ENCODE measurements around the gene WDFY2. TPM values are rescaled to one million over a fixed set of nuclear protein-coding genes. Genes with fewer than 3 reads are reported as not detected.
A peak's percentile ranks its signal among the peaks of the same experiment; 100 is the strongest.

WDFY2 gene
- total RNA-seq, 1 experiment from 2014 or later: 5.6 TPM

GRCh38 chr13:51746802-51747201, 162.5 kb downstream of the WDFY2 start:
- no peaks in the 10 kb centered on the region; the same call in 1 of the 2 replicates for H3K36me3 ChIP-seq (replicated peaks; ENCODE audit: control insufficient read depth, insufficient read depth, low read length)
- no peaks in the 10 kb centered on the region for H3K27me3 ChIP-seq (ENCODE audit: control insufficient read depth, insufficient read depth, low read length)
- no peak for DNase-seq
- no peak overlapping the region for H3K4me3 ChIP-seq (ENCODE audit: insufficient read depth, low read depth, low read length)

DNA sequence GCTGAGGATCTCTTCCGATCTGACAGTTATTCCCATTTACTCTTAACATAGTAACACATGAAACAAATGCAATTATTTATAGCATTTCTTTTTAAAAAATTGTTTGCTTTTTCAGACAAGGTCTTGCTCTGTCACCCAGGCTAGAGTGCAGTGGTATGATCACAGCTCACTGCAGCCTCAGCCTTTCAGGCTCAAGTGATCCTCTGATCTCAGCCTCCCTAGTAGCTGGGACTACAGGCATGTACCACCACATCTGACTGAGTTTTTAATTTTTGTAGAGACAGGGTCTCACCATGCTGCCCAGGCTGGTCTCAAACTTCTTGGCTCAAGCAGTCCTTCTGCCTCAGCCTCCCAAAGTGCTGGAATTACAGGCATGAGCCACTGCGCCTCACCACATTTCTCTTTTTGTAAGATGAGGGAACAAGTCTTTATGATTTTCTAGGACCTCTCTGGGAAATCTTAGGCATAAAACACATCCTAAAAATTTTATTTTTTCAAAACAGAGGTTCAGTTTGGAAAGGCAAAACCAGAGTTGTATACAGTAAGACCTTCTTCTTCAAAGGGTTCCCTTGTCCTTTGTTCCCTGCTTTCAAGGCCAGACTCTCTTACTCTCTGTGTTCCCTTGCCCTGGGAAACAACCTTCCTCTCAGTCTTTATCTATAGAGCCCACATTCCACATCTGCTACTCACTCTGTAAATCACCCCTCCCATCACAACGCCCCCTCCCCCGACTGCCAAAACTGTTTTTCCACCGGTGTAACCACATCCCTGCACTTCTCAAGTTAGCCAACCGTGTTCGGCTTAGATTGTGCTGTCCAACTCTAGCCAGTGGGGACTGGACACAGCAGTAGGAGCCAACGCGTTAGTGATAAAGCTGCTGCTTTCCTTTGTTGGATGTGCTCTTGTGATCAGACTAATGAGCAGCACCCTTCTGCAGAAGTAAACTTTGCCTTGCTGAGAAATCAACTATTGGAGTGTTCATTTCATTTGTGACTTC, 163.5 kb downstream of the WDFY2 start:
- Histone ChIP-seq H3K4me3 (ENCODE audit: insufficient read depth, low read depth, low read length) (no peak overlapping the region), H3K27me3 (ENCODE audit: control insufficient read depth, insufficient read depth, low read length) (no peaks in the 10 kb centered on the region), H3K36me3 (replicated peaks; ENCODE audit: control insufficient read depth, insufficient read depth, low read length) (no peaks in the 10 kb centered on the region; the same call in 1 of the 2 replicates)
- DNase-seq: no peak

GRCh38 chr13:51756651-51757050, 172.4 kb downstream of the WDFY2 start:
- no peak for DNase-seq
- Histone ChIP-seq H3K36me3 (replicated peaks; ENCODE audit: control insufficient read depth, insufficient read depth, low read length) (peaks cover 4% of the 10 kb centered on the region), H3K4me3 (ENCODE audit: insufficient read depth, low read depth, low read length) (no peak overlapping the region), H3K27me3 (ENCODE audit: control insufficient read depth, insufficient read depth, low read length) (no peaks in the 10 kb centered on the region)

- H3K36me3 ChIP-seq (replicated peaks; ENCODE audit: control insufficient read depth, insufficient read depth, low read length): peaks cover 4% of the 10 kb centered on the region
- H3K4me3 ChIP-seq (ENCODE audit: insufficient read depth, low read depth, low read length): no peak overlapping the region
- no peak for DNase-seq
- no peaks in the 10 kb centered on the region for H3K27me3 ChIP-seq (ENCODE audit: control insufficient read depth, insufficient read depth, low read length)
Measured at GRCh38 chr13:51758691-51759090, 174.4 kb downstream of the WDFY2 start.

- DNase-seq: no peak
- peaks cover 4% of the 10 kb centered on the region for H3K36me3 ChIP-seq (replicated peaks; ENCODE audit: control insufficient read depth, insufficient read depth, low read length)
- no peak overlapping the region for H3K4me3 ChIP-seq (ENCODE audit: insufficient read depth, low read depth, low read length)
- no peaks in the 10 kb centered on the region for H3K27me3 ChIP-seq (ENCODE audit: control insufficient read depth, insufficient read depth, low read length)
Measured at GRCh38 chr13:51759240-51759639, 175.0 kb downstream of the WDFY2 start.

DNA sequence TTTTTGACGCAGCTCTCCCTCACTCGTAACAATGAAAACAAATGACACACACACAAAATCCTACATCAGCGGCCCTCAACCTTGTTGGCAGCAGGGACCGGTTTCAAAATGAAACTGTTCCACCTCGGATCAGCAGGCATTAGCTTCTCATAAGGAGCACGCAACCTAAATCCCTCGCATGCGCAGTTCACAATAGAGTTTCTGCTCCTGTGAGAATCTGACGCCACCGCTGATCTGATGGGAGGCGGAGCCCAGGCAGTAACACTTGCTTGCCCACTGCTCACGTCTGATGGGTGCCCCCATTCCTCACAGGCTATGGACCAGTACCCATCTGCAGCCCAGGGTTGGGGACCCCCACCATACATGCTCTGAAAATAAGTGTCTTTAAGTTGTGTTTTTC, 176.3 kb downstream of the WDFY2 start:
- DNase-seq: no peak
- no peak overlapping the region for H3K4me3 ChIP-seq (ENCODE audit: insufficient read depth, low read depth, low read length)
- H3K36me3 ChIP-seq (replicated peaks; ENCODE audit: control insufficient read depth, insufficient read depth, low read length): peaks cover 4% of the 10 kb centered on the region

GRCh38 chr13:51761643-51762350, 177.5 kb downstream of the WDFY2 start:
- Histone ChIP-seq H3K4me3 (ENCODE audit: insufficient read depth, low read depth, low read length) (no peak overlapping the region), H3K36me3 (replicated peaks; ENCODE audit: control insufficient read depth, insufficient read depth, low read length) (peaks cover 4% of the 10 kb centered on the region), H3K27me3 (ENCODE audit: control insufficient read depth, insufficient read depth, low read length) (no peaks in the 10 kb centered on the region)
- DNase-seq: no peak

More for the DNA sequence above, 176.3 kb downstream of the WDFY2 start:
- no peaks in the 10 kb centered on the region for H3K27me3 ChIP-seq (ENCODE audit: control insufficient read depth, insufficient read depth, low read length)

DNA sequence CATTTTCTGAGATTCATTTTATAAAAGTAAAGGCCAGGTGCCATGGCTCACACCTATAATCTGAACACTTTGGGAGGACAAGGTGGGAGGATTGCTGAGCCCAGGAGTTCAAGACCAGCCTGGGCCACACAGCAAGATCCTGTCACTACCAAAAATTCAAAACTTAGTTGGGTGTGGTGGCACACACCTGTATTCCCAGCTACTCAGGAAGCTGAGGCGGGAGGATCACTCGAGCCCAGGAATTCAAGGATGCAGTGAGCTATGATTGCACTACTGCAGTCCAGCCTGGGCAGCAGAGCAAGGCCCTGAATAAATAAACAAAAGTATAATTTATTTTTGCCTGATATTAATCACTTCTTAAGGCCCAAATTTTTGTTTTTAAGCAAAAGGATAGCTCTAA, 179.2 kb downstream of the WDFY2 start:
- H3K36me3 ChIP-seq (replicated peaks; ENCODE audit: control insufficient read depth, insufficient read depth, low read length): peaks cover 4% of the 10 kb centered on the region
- DNase-seq: no peak
- H3K4me3 ChIP-seq (ENCODE audit: insufficient read depth, low read depth, low read length): no peak overlapping the region
- no peaks in the 10 kb centered on the region for H3K27me3 ChIP-seq (ENCODE audit: control insufficient read depth, insufficient read depth, low read length)

GRCh38 chr13:51764184-51765141, 180.2 kb downstream of the WDFY2 start:
- Histone ChIP-seq H3K27me3 (ENCODE audit: control insufficient read depth, insufficient read depth, low read length) (no peaks in the 10 kb centered on the region), H3K36me3 (replicated peaks; ENCODE audit: control insufficient read depth, insufficient read depth, low read length) (peaks cover 2% of the 10 kb centered on the region; the same call in 1 of the 2 replicates), H3K4me3 (ENCODE audit: insufficient read depth, low read depth, low read length) (no peak overlapping the region)
- no peak for DNase-seq

GRCh38 chr13:51765142-51765515, 180.9 kb downstream of the WDFY2 start:
- no peak for DNase-seq
- H3K36me3 ChIP-seq (replicated peaks; ENCODE audit: control insufficient read depth, insufficient read depth, low read length): peaks cover 2% of the 10 kb centered on the region; the same call in 1 of the 2 replicates
- H3K27me3 ChIP-seq (ENCODE audit: control insufficient read depth, insufficient read depth, low read length): no peaks in the 10 kb centered on the region
- no peak overlapping the region for H3K4me3 ChIP-seq (ENCODE audit: insufficient read depth, low read depth, low read length)

DNA sequence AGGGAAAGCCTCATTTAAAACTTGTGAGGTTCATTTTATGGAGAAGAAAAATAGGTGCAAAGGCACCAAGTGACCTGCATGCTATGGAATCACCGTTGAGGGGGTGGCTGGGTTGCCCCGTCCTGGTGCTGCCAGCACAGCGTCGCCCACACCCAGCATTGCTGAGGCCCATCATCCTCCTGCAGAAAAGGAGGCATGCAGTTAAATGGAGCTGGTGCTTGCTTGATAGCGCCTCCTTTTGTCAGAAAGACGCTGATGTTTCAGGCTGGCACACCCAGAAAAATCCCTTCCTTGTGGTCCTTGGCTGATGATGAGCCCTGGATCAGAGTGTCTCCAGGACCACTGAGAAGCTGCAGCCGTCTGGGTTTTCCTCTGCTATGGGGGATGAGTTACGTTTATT, 182.8 kb downstream of the WDFY2 start:
- peak; percentile 74 for DNase-seq
- Histone ChIP-seq H3K27me3 (ENCODE audit: control insufficient read depth, insufficient read depth, low read length) (no peaks in the 10 kb centered on the region), H3K36me3 (replicated peaks; ENCODE audit: control insufficient read depth, insufficient read depth, low read length) (no peaks in the 10 kb centered on the region; the same call in 1 of the 2 replicates), H3K4me3 (ENCODE audit: insufficient read depth, low read depth, low read length) (no peak overlapping the region)

GRCh38 chr13:51768378-51768921, 184.2 kb downstream of the WDFY2 start:
- peak; percentile 79 for DNase-seq
- H3K36me3 ChIP-seq (replicated peaks; ENCODE audit: control insufficient read depth, insufficient read depth, low read length): no peaks in the 10 kb centered on the region
- no peaks in the 10 kb centered on the region for H3K27me3 ChIP-seq (ENCODE audit: control insufficient read depth, insufficient read depth, low read length)
- no peak overlapping the region for H3K4me3 ChIP-seq (ENCODE audit: insufficient read depth, low read depth, low read length)

DNA sequence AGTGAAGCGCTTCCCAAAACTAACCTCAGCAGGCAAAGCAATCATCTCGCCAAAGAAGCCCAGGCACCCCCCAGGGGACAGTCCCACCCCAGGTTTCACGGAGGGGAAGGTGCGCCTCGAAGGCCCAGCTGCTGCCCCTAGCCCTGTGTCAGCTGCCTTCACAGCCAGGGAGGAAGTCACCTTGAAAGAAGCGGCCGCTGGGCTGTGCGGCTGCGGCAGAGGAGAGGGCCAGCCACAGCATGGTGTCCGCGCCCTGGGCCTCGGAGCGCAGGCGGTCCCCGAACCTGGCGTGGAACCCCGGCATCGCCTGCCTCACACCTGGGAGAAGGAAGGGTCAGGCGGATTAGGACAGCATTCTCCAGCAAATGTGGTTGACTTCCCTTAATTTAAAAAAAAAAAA, 184.7 kb downstream of the WDFY2 start:
- H3K27me3 ChIP-seq (ENCODE audit: control insufficient read depth, insufficient read depth, low read length): no peaks in the 10 kb centered on the region
- H3K36me3 ChIP-seq (replicated peaks; ENCODE audit: control insufficient read depth, insufficient read depth, low read length): no peaks in the 10 kb centered on the region
- no peak for DNase-seq
- no peak overlapping the region for H3K4me3 ChIP-seq (ENCODE audit: insufficient read depth, low read depth, low read length)
